Mesendoderm (in vitro differentiated cells): ENCODE results near the gene SLC12A9.

ENCODE experiments used
- DNase-seq: peaks from one replicate; pipeline ENCODE4 v3.0.0; 2013
- H2AK5ac ChIP-seq: 2 replicates; pipeline ENCODE4 v1.6.1; 2013; ENCODE audit warnings: low read length, inconsistent platforms
- H2BK120ac ChIP-seq: 2 replicates; pipeline ENCODE4 v1.6.1; 2013; ENCODE audit warnings: low read depth, mild to moderate bottlenecking, low read length, moderate library complexity, mixed read lengths
- H2BK15ac ChIP-seq: replicated peaks from 2 replicates; pipeline ENCODE4 v1.6.1; 2013; ENCODE audit warnings: low read depth, mild to moderate bottlenecking, moderate library complexity
- H2BK5ac ChIP-seq: 2 replicates; pipeline ENCODE4 v1.6.1; 2013; ENCODE audit warnings: low read length, inconsistent platforms
- H3K18ac ChIP-seq: 2 replicates; pipeline ENCODE4 v1.6.1; 2013; ENCODE audit warnings: mild to moderate bottlenecking, low read length, mixed read lengths
- H3K23ac ChIP-seq: one replicate; pipeline ENCODE4 v1.6.1; 2013; ENCODE audit warnings: low read length
- H3K27ac ChIP-seq: 2 replicates; pipeline ENCODE4 v1.5.1; 2013; ENCODE audit warnings: low read depth, mild to moderate bottlenecking, inconsistent platforms, low read length, moderate library complexity
- H3K27me3 ChIP-seq: 2 replicates; pipeline ENCODE4 v1.6.1; 2013; ENCODE audit warnings: low read length, control low read depth, mild to moderate bottlenecking, inconsistent platforms; ENCODE audit not compliant: insufficient read depth, poor library complexity
- H3K36me3 ChIP-seq: 2 replicates; pipeline ENCODE4 v1.6.1; 2013; ENCODE audit warnings: low read length, inconsistent platforms; ENCODE audit not compliant: control insufficient read depth, insufficient read depth
- H3K4ac ChIP-seq: one replicate; pipeline ENCODE4 v1.6.1; 2013; ENCODE audit warnings: low read depth, mild to moderate bottlenecking, low read length, moderate library complexity
- H3K4me1 ChIP-seq: 2 replicates; pipeline ENCODE4 v1.6.1; 2013; ENCODE audit warnings: low read depth, low read length, inconsistent platforms; ENCODE audit not compliant: control insufficient read depth
- H3K4me2 ChIP-seq: 2 replicates; pipeline ENCODE4 v1.6.1; 2013; ENCODE audit warnings: low read length
- H3K4me3 ChIP-seq: 2 replicates; pipeline ENCODE4 v1.5.1; 2013; ENCODE audit warnings: mild to moderate bottlenecking, low read length
- H3K56ac ChIP-seq: one replicate; pipeline ENCODE4 v1.6.1; 2013; ENCODE audit warnings: low read length
- H3K79me1 ChIP-seq: 2 replicates; pipeline ENCODE4 v1.6.1; 2013; ENCODE audit warnings: low read length, inconsistent platforms
- H3K79me2 ChIP-seq: 2 replicates; pipeline ENCODE4 v1.6.1; 2013; ENCODE audit warnings: mild to moderate bottlenecking, low read length; ENCODE audit not compliant: control insufficient read depth, insufficient read depth
- H3K9ac ChIP-seq: 2 replicates; pipeline ENCODE4 v1.6.1; 2013; ENCODE audit warnings: low read length, inconsistent platforms
- H4K5ac ChIP-seq: one replicate; pipeline ENCODE4 v1.6.1; 2013; ENCODE audit warnings: low read length
- H4K8ac ChIP-seq: one replicate; pipeline ENCODE4 v1.6.1; 2013; ENCODE audit warnings: low read depth, mild to moderate bottlenecking, control low read depth, low read length, moderate library complexity
- WGBS: extraction: QIAGEN DNeasy Blood & Tissue Kit; methylation state at CpG from one replicate; pipeline ENCODE4 v1.1.7; 2013; ENCODE audit warnings: low lambda C conversion rate, missing lambda C conversion rate; ENCODE audit not compliant: insufficient coverage; ENCODE audit errors: extremely low coverage; 5-methylcytosine and 5-hydroxymethylcytosine counted together

SLC12A9 gene

DNA sequence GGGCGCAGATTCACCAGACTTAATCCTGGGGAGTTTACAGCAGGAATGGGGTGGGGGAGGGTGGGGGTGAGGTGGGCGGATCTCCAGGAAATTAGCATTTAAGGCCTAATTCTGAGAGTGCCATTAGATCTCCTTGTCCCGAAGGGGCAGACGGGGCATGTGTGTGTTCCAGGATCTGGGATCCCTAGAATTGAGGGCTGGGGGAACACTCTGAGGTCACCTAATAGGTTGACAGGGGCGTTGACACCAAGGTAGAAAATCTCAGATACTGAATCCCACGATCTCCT lies 15.8 kb upstream of the SLC12A9 start:
- Histone ChIP-seq H2BK120ac (peak overlapping the region; percentile 63), H3K4me1 (peaks cover 6% of the 10 kb centered on the region), H3K4me3 (no peak overlapping the region), H3K9ac (peak overlapping the region; percentile 97), H3K27ac (peak overlapping the region; percentile 99), H2BK5ac (peak overlapping the region; percentile 97), H2BK15ac (no peak overlapping the region), H4K5ac (no peak overlapping the region), H3K56ac (peak overlapping the region; percentile 99), H3K4ac (peak overlapping the region; percentile 92), H3K79me2 (no peaks in the 10 kb centered on the region), H3K36me3 (no peaks in the 10 kb centered on the region), H2AK5ac (no peak overlapping the region), H3K23ac (no peak overlapping the region), H3K27me3 (no peaks in the 10 kb centered on the region), H3K18ac (peak overlapping the region; percentile 93), H4K8ac (no peak overlapping the region), H3K79me1 (peaks cover 2% of the 10 kb centered on the region), H3K4me2 (peak overlapping the region; percentile 86)
- no peak for DNase-seq
- no CpG with 5 or more reads among the region's 6 CpGs for WGBS

- Histone ChIP-seq H3K79me2 (no peaks in the 10 kb centered on the region), H3K23ac (no peak overlapping the region), H2BK120ac (peak overlapping the region; percentile 63), H3K56ac (peak overlapping the region; percentile 99), H2BK15ac (no peak overlapping the region), H4K8ac (no peak overlapping the region), H3K4me1 (peaks cover 6% of the 10 kb centered on the region), H3K79me1 (peaks cover 2% of the 10 kb centered on the region), H3K4ac (peak overlapping the region; percentile 92), H3K27ac (peak overlapping the region; percentile 99), H3K4me2 (peak overlapping the region; percentile 86), H2AK5ac (no peak overlapping the region), H4K5ac (peak overlapping the region; percentile 56), H3K18ac (peak overlapping the region; percentile 93), H3K4me3 (peak overlapping the region; percentile 38), H3K27me3 (no peaks in the 10 kb centered on the region), H3K9ac (peak overlapping the region; percentile 97), H2BK5ac (peak overlapping the region; percentile 97), H3K36me3 (no peaks in the 10 kb centered on the region)
- peak; percentile 98 for DNase-seq
- no CpG with 5 or more reads among the region's 37 CpGs for WGBS
These were observed 15.2 kb upstream of the SLC12A9 start for GRCh38 chr7:100837099-100837836.

- H3K27ac ChIP-seq: no peak overlapping the region
- no peak overlapping the region for H4K5ac ChIP-seq
- H3K18ac ChIP-seq: no peak overlapping the region
- H3K4me2 ChIP-seq: no peak overlapping the region
- peak overlapping the region; percentile 34 for H3K56ac ChIP-seq
- no peak overlapping the region for H3K9ac ChIP-seq
- no peak overlapping the region for H2BK15ac ChIP-seq
- H4K8ac ChIP-seq: no peak overlapping the region
- DNase-seq: no peak
- H3K4ac ChIP-seq: no peak overlapping the region
- no peak overlapping the region for H2BK5ac ChIP-seq
- no CpG with 5 or more reads among the region's 18 CpGs for WGBS
- H3K4me1 ChIP-seq: peaks cover 6% of the 10 kb centered on the region
- no peaks in the 10 kb centered on the region for H3K27me3 ChIP-seq
- no peaks in the 10 kb centered on the region for H3K36me3 ChIP-seq
- H2AK5ac ChIP-seq: no peak overlapping the region
- H3K23ac ChIP-seq: no peak overlapping the region
- no peak overlapping the region for H2BK120ac ChIP-seq
- no peaks in the 10 kb centered on the region for H3K79me2 ChIP-seq
- no peaks in the 10 kb centered on the region for H3K79me1 ChIP-seq
- no peak overlapping the region for H3K4me3 ChIP-seq
These were observed 13.2 kb upstream of the SLC12A9 start for GRCh38 chr7:100839361-100839760.

DNA sequence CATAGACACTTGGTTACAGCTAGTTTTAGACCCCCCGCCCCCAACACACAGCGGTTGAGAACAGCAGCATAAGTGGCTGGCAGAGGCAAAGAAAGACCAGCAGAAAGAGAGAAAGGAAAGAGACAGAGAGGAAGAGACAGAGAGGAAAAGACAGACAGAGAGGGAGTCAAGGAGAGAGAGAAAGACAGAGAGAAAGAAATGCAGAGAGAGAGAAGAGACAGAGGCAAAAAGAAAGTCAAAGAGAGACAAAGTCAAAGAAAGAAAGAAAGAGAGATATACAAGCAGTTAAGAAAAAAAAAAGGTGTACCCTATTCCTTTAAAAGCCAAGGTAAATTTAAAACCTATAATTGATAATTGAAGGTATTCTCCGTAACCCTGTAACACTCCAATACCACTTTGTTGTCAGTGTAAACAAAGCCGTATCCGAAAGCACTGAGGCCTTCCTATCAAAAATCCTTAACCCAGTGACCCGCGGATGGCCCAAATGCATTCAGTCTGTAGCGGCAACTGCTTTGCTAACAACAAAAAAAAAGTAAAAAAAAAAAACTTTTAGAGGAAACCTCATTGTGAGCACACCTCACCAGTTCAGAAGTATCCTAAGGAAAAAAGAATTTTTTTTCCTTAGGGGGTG lies 11.9 kb upstream of the SLC12A9 start:
- no peak overlapping the region for H3K9ac ChIP-seq
- DNase-seq: peak; percentile 37
- H3K27ac ChIP-seq: no peak overlapping the region

DNA sequence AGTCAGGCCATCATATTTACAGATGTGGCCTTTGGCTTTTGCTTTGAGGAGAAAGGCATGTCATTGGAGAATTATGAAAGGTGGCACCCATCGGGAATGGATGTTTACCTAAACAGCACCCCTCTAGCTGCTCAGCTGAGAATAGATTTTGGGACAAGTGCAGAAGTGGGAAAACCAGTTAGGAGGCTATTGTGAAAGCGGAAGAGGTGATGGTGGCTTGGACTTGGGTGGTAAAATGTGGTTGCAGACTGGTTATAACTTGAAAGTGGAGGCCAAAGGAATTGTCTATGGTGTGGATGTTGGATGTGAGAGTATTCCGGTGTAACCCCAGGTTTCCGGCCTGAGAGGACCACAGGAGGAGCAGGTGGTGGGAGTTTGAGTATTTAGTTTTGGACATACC lies 5.2 kb upstream of the SLC12A9 start:
- no peak overlapping the region for H4K5ac ChIP-seq
- DNase-seq: no peak
- H3K56ac ChIP-seq: no peak overlapping the region
- H3K27ac ChIP-seq: no peak overlapping the region
- H2BK5ac ChIP-seq: no peak overlapping the region
- no peak overlapping the region for H3K4me3 ChIP-seq
- no peak overlapping the region for H3K18ac ChIP-seq
- WGBS: no CpG with 5 or more reads among the region's 4 CpGs
- H2BK120ac ChIP-seq: no peak overlapping the region
- H3K79me2 ChIP-seq: no peaks in the 10 kb centered on the region
- no peak overlapping the region for H2BK15ac ChIP-seq
- H3K9ac ChIP-seq: no peak overlapping the region
- no peaks in the 10 kb centered on the region for H3K4me1 ChIP-seq
- no peak overlapping the region for H3K4ac ChIP-seq
- H4K8ac ChIP-seq: no peak overlapping the region
- H3K27me3 ChIP-seq: no peaks in the 10 kb centered on the region
- H2AK5ac ChIP-seq: no peak overlapping the region
- no peaks in the 10 kb centered on the region for H3K36me3 ChIP-seq
- no peaks in the 10 kb centered on the region for H3K79me1 ChIP-seq
- H3K4me2 ChIP-seq: no peak overlapping the region
- H3K23ac ChIP-seq: no peak overlapping the region

More for the DNA sequence above, 11.9 kb upstream of the SLC12A9 start:
- no peak overlapping the region for H3K18ac ChIP-seq
- H3K4me2 ChIP-seq: no peak overlapping the region
- no peak overlapping the region for H4K8ac ChIP-seq
- H3K79me1 ChIP-seq: no peaks in the 10 kb centered on the region
- H3K56ac ChIP-seq: peak overlapping the region; percentile 44
- H3K4me1 ChIP-seq: peaks cover 6% of the 10 kb centered on the region
- no peak overlapping the region for H2BK120ac ChIP-seq
- H3K27me3 ChIP-seq: no peaks in the 10 kb centered on the region
- WGBS: no CpG with 5 or more reads among the region's 8 CpGs
- no peak overlapping the region for H3K23ac ChIP-seq
- H4K5ac ChIP-seq: no peak overlapping the region
- H2BK15ac ChIP-seq: no peak overlapping the region
- H3K4me3 ChIP-seq: no peak overlapping the region
- H2BK5ac ChIP-seq: no peak overlapping the region
- H3K36me3 ChIP-seq: no peaks in the 10 kb centered on the region
- no peak overlapping the region for H3K4ac ChIP-seq
- no peaks in the 10 kb centered on the region for H3K79me2 ChIP-seq
- H2AK5ac ChIP-seq: no peak overlapping the region
